OCI-LY3 (cell line): ENCODE measurements around the gene DACT2.

Experiments
- H2AFZ ChIP-seq: fragments of 200-600, 300-600 bp; shearing (Covaris generic); 2 replicates; pipeline ENCODE4 v1.6.0; 2014; ENCODE audit warnings: antibody characterized with exemption, low read depth, low read length
- H3K27ac ChIP-seq: fragments of 200-600, 300-600 bp; sonication (generic); 2 replicates; pipeline ENCODE4 v1.5.1; 2014; ENCODE audit warnings: mild to moderate bottlenecking, low read length, moderate library complexity, mixed read lengths
- H3K27me3 ChIP-seq: fragments of 200-600, 300-600 bp; sonication (generic); 2 replicates; pipeline ENCODE4 v1.6.1; 2014; ENCODE audit warnings: low read depth, low read length, mixed read lengths
- H3K36me3 ChIP-seq: fragments of 200-600, 300-600 bp; sonication (generic); replicated peaks from 2 replicates; pipeline ENCODE3; 2014; ENCODE audit warnings: low read depth, low read length, mixed read lengths
- H3K4me1 ChIP-seq: fragments of 300-600, 200-600 bp; sonication (generic); 2 replicates; pipeline ENCODE4 v1.6.1; 2014; ENCODE audit warnings: low read length, mixed read lengths
- H3K4me2 ChIP-seq: fragments of 200-600, 300-600 bp; sonication (generic); 2 replicates; pipeline ENCODE4 v1.6.1; 2014; ENCODE audit warnings: low read length, mixed read lengths
- H3K4me3 ChIP-seq: fragments of 300-600, 200-600 bp; sonication (generic); 2 replicates; pipeline ENCODE4 v1.5.1; 2014; ENCODE audit warnings: antibody characterized with exemption, mild to moderate bottlenecking, low read length, moderate library complexity
- H3K79me2 ChIP-seq: fragments of 300-600, 200-600 bp; shearing (Covaris generic); 2 replicates; pipeline ENCODE4 v1.6.1; 2014; ENCODE audit warnings: mild to moderate bottlenecking, low read length, mixed read lengths
- H3K9ac ChIP-seq: fragments of 300-600, 200-600 bp; shearing (Covaris generic); 2 replicates; pipeline ENCODE4 v1.6.0; 2014; ENCODE audit warnings: mild to moderate bottlenecking, low read length, moderate library complexity
- H3K9me3 ChIP-seq: fragments of 200-600, 300-600 bp; shearing (Covaris generic); 2 replicates; pipeline ENCODE4 v1.6.1; 2014; ENCODE audit warnings: low read length, mixed read lengths; ENCODE audit not compliant: insufficient read depth
- H4K20me1 ChIP-seq: fragments of 200-600, 300-600 bp; sonication (generic); 2 replicates; pipeline ENCODE4 v1.6.1; 2016; ENCODE audit warnings: low read length, mixed read lengths; ENCODE audit not compliant: insufficient read depth
- CTCF ChIP-seq: fragments of 200-600, 300-600 bp; sonication (generic); IDR thresholded peaks from 2 replicates; pipeline ENCODE4 v1.5.1; 2014; ENCODE audit warnings: antibody characterized with exemption, low read length, low read depth
- EZH2phosphoT487 ChIP-seq: fragments of 200-600 bp; shearing (Covaris generic); IDR thresholded peaks from 2 replicates; pipeline ENCODE4 v1.6.1; 2018; ENCODE audit warnings: antibody characterized with exemption, mixed run types, low read depth

The DACT2 gene, protein sequence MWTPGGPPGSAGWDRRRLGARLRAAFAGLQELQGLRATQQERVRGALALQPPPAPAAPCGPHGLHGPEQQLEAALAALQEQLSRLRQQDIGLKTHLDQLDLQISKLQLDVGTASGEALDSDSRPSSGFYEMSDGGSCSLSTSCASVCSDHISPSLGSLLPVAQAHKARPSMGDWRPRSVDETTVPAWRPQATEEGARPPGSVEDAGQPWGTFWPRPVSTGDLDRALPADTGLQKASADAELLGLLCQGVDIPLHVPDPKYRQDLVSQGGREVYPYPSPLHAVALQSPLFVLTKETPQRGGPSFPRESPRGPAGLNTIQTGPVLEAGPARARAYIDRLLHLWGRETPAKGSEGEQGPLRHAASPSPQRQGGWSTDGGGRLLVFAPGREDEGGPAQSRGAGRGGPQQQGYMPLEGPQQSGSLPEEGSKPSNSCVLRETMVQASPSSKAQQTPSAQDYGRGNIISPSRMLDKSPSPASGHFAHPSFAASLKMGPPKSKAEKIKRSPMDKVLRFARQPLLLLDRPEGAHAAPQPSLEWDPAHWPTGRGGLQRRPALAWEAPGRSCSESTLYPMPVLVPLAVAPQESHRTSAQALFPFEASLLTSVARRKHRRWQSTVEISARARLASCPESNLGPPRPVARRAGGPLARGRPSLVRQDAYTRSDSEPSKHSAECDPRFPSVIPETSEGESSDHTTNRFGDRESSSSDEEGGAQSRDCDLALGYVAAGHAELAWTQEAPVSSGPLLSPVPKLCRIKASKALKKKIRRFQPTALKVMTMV

DNA sequence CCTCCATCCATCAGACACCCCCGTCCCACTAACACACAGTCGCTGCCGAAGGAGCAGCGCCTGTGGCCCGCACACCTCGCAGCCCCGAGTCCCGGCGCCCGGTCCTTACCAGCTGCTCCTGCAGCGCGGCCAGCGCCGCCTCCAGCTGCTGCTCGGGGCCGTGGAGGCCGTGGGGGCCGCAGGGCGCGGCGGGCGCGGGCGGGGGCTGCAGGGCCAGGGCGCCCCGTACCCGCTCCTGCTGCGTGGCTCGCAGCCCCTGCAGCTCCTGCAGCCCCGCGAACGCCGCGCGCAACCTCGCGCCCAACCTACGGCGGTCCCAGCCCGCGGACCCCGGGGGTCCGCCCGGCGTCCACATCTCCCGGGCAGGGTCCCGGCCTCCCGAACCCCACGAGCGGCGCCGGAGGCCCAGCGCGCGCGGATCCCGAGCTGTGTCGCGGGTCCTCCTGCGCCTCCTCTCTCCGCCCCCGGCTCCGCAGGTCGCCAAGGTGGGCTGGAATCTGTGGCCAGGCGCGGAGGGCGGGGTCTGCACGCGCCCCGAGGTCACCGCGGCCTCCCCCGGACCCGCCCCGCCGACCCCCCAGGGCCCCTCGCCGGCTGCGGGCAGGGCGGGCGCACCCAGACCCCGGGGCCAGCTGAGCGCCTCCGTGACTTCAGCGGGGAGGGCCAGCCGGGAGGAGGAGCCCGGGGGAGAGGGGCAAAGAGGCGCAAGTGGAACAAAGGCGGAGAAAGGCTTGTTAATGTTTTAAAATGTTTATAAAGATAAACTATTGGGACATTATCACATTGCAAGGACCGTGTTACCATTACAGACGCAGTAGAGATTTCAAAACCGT lies at the start of gene DACT2:
DACT2 (minus strand) TSS at position 499 of the 833 bp plus-strand sequence; CDS start at position 355, 144 bp downstream.
- Histone ChIP-seq H3K27me3 (no peaks in the 10 kb centered on the region), H3K4me2 (no peak within 1 kb of the TSS)

GRCh38 chr6:168368936-168369335 lies 49.4 kb upstream of the DACT2 start:
- Histone ChIP-seq H2AFZ (no peak overlapping the region), H3K4me3 (no peak overlapping the region), H3K27me3 (no peaks in the 10 kb centered on the region), H3K79me2 (no peaks in the 10 kb centered on the region), H3K27ac (no peak overlapping the region), H3K4me1 (no peaks in the 10 kb centered on the region), H3K9ac (no peak overlapping the region), H4K20me1 (no peaks in the 10 kb centered on the region), H3K4me2 (no peak overlapping the region), H3K36me3 (no peaks in the 10 kb centered on the region), H3K9me3 (no peaks in the 10 kb centered on the region)
- TF ChIP-seq EZH2phosphoT487 (no peak), CTCF (no peak)

More for the DNA sequence above, at the start of gene DACT2:
- no peak within 1 kb of the TSS for H3K4me3 ChIP-seq
- no peaks in the 10 kb centered on the region for H3K4me1 ChIP-seq
- no peaks in the 10 kb centered on the region for H4K20me1 ChIP-seq
- H2AFZ ChIP-seq = no peak within 1 kb of the TSS
- no peaks in the 10 kb centered on the region for H3K79me2 ChIP-seq
- H3K9ac ChIP-seq = no peak within 1 kb of the TSS
- H3K9me3 ChIP-seq = no peaks in the 10 kb centered on the region
- no peaks in the 10 kb centered on the region for H3K36me3 ChIP-seq
- TF ChIP-seq EZH2phosphoT487 (no peak), CTCF (no peak)
- H3K27ac ChIP-seq = no peak within 1 kb of the TSS

- TF ChIP-seq CTCF = no peak
- no peak for TF ChIP-seq EZH2phosphoT487
- Histone ChIP-seq H3K4me2 (no peak overlapping the region), H3K79me2 (no peaks in the 10 kb centered on the region), H4K20me1 (no peaks in the 10 kb centered on the region), H3K4me1 (no peaks in the 10 kb centered on the region), H3K9ac (no peak overlapping the region), H3K27ac (no peak overlapping the region), H3K4me3 (no peak overlapping the region), H3K36me3 (no peaks in the 10 kb centered on the region), H3K9me3 (no peaks in the 10 kb centered on the region), H3K27me3 (no peaks in the 10 kb centered on the region), H2AFZ (no peak overlapping the region)
Measured at GRCh38 chr6:168368066-168368820, 48.7 kb upstream of the DACT2 start.
